Measurements from ENCODE around the gene FHIT.

FHIT gene

DNA sequence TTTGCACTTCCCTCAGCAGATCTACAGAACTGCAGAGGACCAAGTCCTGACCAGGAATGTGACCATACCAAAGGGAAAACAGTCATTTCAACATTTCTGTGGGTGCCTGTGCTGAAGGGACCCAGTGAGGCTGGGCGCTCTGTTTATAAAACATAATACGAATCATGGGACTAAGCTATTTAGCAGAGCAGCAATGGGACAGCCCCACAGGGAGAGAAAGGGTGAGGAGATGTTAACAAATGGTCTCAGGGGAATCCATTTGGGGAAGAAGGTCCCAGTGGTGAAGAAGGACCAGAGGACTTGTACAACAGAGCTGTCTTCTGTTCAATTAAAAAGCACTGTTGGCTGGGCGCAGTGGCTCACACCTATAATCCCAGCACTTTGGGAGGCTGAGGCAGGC is 1025.4 kb downstream of the FHIT start:
- Histone ChIP-seq H3K9ac (ENCODE audit: low read length) (no peak overlapping the region), H3K36me3 (ENCODE audit: control insufficient read depth, insufficient read depth, low read length) (no peaks in the 10 kb centered on the region), H3K4me1 (ENCODE audit: control insufficient read depth, insufficient read depth, low read length) (no peaks in the 10 kb centered on the region), H3K27me3 (ENCODE audit: control insufficient read depth, insufficient read depth, low read length) (no peaks in the 10 kb centered on the region), H3K9me3 (ENCODE audit: control insufficient read depth, insufficient read depth, low read depth, low read length) (no peaks in the 10 kb centered on the region), H3K27ac (ENCODE audit: low read depth, low read length) (no peak overlapping the region), H3K4me3 (ENCODE audit: low read depth, low read length) (no peak overlapping the region)

- Histone ChIP-seq H3K9ac (ENCODE audit: low read length) (no peak overlapping the region), H3K36me3 (ENCODE audit: control insufficient read depth, insufficient read depth, low read length) (no peaks in the 10 kb centered on the region), H3K4me3 (ENCODE audit: low read depth, low read length) (no peak overlapping the region), H3K27me3 (ENCODE audit: control insufficient read depth, insufficient read depth, low read length) (no peaks in the 10 kb centered on the region), H3K27ac (ENCODE audit: low read depth, low read length) (no peak overlapping the region), H3K9me3 (ENCODE audit: control insufficient read depth, insufficient read depth, low read depth, low read length) (no peaks in the 10 kb centered on the region), H3K4me1 (ENCODE audit: control insufficient read depth, insufficient read depth, low read length) (no peaks in the 10 kb centered on the region)
These were observed 1030.5 kb downstream of the FHIT start for GRCh38 chr3:60220768-60221167.

GRCh38 chr3:60219501-60219900 is 1031.8 kb downstream of the FHIT start:
- no peaks in the 10 kb centered on the region for H3K27me3 ChIP-seq (ENCODE audit: control insufficient read depth, insufficient read depth, low read length)
- no peak overlapping the region for H3K9ac ChIP-seq (ENCODE audit: low read length)

GRCh38 chr3:60217156-60217911 is 1033.9 kb downstream of the FHIT start:
- Histone ChIP-seq H3K27ac (ENCODE audit: low read depth, low read length) (no peak overlapping the region), H3K4me3 (ENCODE audit: low read depth, low read length) (no peak overlapping the region), H3K27me3 (ENCODE audit: control insufficient read depth, insufficient read depth, low read length) (no peaks in the 10 kb centered on the region), H3K4me1 (ENCODE audit: control insufficient read depth, insufficient read depth, low read length) (no peaks in the 10 kb centered on the region), H3K36me3 (ENCODE audit: control insufficient read depth, insufficient read depth, low read length) (no peaks in the 10 kb centered on the region), H3K9ac (ENCODE audit: low read length) (no peak overlapping the region), H3K9me3 (ENCODE audit: control insufficient read depth, insufficient read depth, low read depth, low read length) (no peaks in the 10 kb centered on the region)

More at GRCh38 chr3:60219501-60219900, 1031.8 kb downstream of the FHIT start:
- Histone ChIP-seq H3K36me3 (ENCODE audit: control insufficient read depth, insufficient read depth, low read length) (no peaks in the 10 kb centered on the region), H3K4me3 (ENCODE audit: low read depth, low read length) (no peak overlapping the region), H3K4me1 (ENCODE audit: control insufficient read depth, insufficient read depth, low read length) (no peaks in the 10 kb centered on the region), H3K9me3 (ENCODE audit: control insufficient read depth, insufficient read depth, low read depth, low read length) (no peaks in the 10 kb centered on the region), H3K27ac (ENCODE audit: low read depth, low read length) (no peak overlapping the region)

- no peaks in the 10 kb centered on the region for H3K36me3 ChIP-seq (ENCODE audit: control insufficient read depth, insufficient read depth, low read length)
- no peak overlapping the region for H3K9ac ChIP-seq (ENCODE audit: low read length)
- no peaks in the 10 kb centered on the region for H3K4me1 ChIP-seq (ENCODE audit: control insufficient read depth, insufficient read depth, low read length)
- H3K27ac ChIP-seq (ENCODE audit: low read depth, low read length) = no peak overlapping the region
- H3K27me3 ChIP-seq (ENCODE audit: control insufficient read depth, insufficient read depth, low read length) = no peaks in the 10 kb centered on the region
- no peaks in the 10 kb centered on the region for H3K9me3 ChIP-seq (ENCODE audit: control insufficient read depth, insufficient read depth, low read depth, low read length)
- no peak overlapping the region for H3K4me3 ChIP-seq (ENCODE audit: low read depth, low read length)
These were observed 1034.7 kb downstream of the FHIT start for GRCh38 chr3:60216462-60217075.

GRCh38 chr3:60215946-60216345 is 1035.3 kb downstream of the FHIT start:
- no peak overlapping the region for H3K4me3 ChIP-seq (ENCODE audit: low read depth, low read length)
- H3K27me3 ChIP-seq (ENCODE audit: control insufficient read depth, insufficient read depth, low read length) = no peaks in the 10 kb centered on the region
- H3K36me3 ChIP-seq (ENCODE audit: control insufficient read depth, insufficient read depth, low read length) = no peaks in the 10 kb centered on the region
- no peaks in the 10 kb centered on the region for H3K9me3 ChIP-seq (ENCODE audit: control insufficient read depth, insufficient read depth, low read depth, low read length)
- no peak overlapping the region for H3K9ac ChIP-seq (ENCODE audit: low read length)
- H3K4me1 ChIP-seq (ENCODE audit: control insufficient read depth, insufficient read depth, low read length) = no peaks in the 10 kb centered on the region
- H3K27ac ChIP-seq (ENCODE audit: low read depth, low read length) = no peak overlapping the region

DNA sequence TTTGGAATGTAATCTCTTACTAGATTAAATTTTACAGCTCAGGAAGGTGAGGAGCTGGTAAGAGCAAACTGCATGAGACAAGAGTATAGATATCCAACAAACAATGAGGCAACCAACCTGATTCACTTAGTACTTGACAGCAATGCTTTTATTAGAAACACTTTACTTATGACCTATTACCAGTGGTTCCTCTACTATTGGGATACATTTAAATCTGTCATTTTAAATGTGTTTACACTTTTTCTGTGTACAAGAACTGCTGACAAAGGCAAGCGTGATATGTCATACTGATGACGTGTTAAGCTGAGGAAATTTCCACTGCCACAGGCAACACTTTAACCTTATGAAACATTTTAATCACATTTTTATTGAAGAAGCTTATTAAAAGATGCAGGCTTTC is 1043.3 kb downstream of the FHIT start:
- Histone ChIP-seq H3K36me3 (ENCODE audit: control insufficient read depth, insufficient read depth, low read length) (no peaks in the 10 kb centered on the region), H3K9ac (ENCODE audit: low read length) (no peak overlapping the region), H3K27me3 (ENCODE audit: control insufficient read depth, insufficient read depth, low read length) (no peaks in the 10 kb centered on the region), H3K4me1 (ENCODE audit: control insufficient read depth, insufficient read depth, low read length) (no peaks in the 10 kb centered on the region), H3K4me3 (ENCODE audit: low read depth, low read length) (no peak overlapping the region), H3K9me3 (ENCODE audit: control insufficient read depth, insufficient read depth, low read depth, low read length) (no peaks in the 10 kb centered on the region), H3K27ac (ENCODE audit: low read depth, low read length) (no peak overlapping the region)

DNA sequence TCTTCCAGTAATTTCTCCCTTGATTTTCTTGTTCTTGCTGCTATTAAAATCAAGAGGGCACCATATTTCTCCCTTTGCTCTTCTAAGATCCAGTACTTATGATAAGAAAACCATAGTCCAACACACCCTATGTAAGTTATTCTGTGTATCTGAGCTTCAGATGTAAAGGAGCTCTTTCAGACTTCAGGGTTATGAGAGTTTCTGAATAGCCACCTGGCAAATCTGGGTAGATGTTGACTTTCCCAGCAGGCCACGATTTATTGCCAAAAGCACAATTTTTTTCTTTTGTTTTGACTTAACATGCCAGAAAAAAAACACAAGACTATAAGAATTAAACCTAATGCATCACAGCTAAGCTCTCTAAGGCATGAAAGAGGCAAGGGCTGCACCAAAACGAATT is 1045.0 kb downstream of the FHIT start:
- no peak overlapping the region for H3K9ac ChIP-seq (ENCODE audit: low read length)
- no peaks in the 10 kb centered on the region for H3K4me1 ChIP-seq (ENCODE audit: control insufficient read depth, insufficient read depth, low read length)
- H3K36me3 ChIP-seq (ENCODE audit: control insufficient read depth, insufficient read depth, low read length) = no peaks in the 10 kb centered on the region
- H3K27me3 ChIP-seq (ENCODE audit: control insufficient read depth, insufficient read depth, low read length) = no peaks in the 10 kb centered on the region
- no peak overlapping the region for H3K27ac ChIP-seq (ENCODE audit: low read depth, low read length)
- no peaks in the 10 kb centered on the region for H3K9me3 ChIP-seq (ENCODE audit: control insufficient read depth, insufficient read depth, low read depth, low read length)
- H3K4me3 ChIP-seq (ENCODE audit: low read depth, low read length) = no peak overlapping the region

- Histone ChIP-seq H3K9me3 (ENCODE audit: control insufficient read depth, insufficient read depth, low read depth, low read length) (no peaks in the 10 kb centered on the region), H3K4me3 (ENCODE audit: low read depth, low read length) (no peak overlapping the region), H3K36me3 (ENCODE audit: control insufficient read depth, insufficient read depth, low read length) (no peaks in the 10 kb centered on the region), H3K9ac (ENCODE audit: low read length) (no peak overlapping the region), H3K27me3 (ENCODE audit: control insufficient read depth, insufficient read depth, low read length) (no peaks in the 10 kb centered on the region), H3K4me1 (ENCODE audit: control insufficient read depth, insufficient read depth, low read length) (0 out of 2 replicates have a peak, but pooled peaks cover 6% of the 10 kb centered on the region), H3K27ac (ENCODE audit: low read depth, low read length) (no peak overlapping the region)
These were observed 1049.1 kb downstream of the FHIT start for GRCh38 chr3:60202052-60202726.

GRCh38 chr3:60199306-60199705 is 1051.9 kb downstream of the FHIT start:
- Histone ChIP-seq H3K27ac (ENCODE audit: low read depth, low read length) (no peak overlapping the region), H3K27me3 (ENCODE audit: control insufficient read depth, insufficient read depth, low read length) (no peaks in the 10 kb centered on the region), H3K9ac (ENCODE audit: low read length) (no peak overlapping the region), H3K36me3 (ENCODE audit: control insufficient read depth, insufficient read depth, low read length) (no peaks in the 10 kb centered on the region), H3K4me3 (ENCODE audit: low read depth, low read length) (no peak overlapping the region), H3K4me1 (ENCODE audit: control insufficient read depth, insufficient read depth, low read length) (0 out of 2 replicates have a peak, but pooled peaks cover 6% of the 10 kb centered on the region), H3K9me3 (ENCODE audit: control insufficient read depth, insufficient read depth, low read depth, low read length) (no peaks in the 10 kb centered on the region)

- Histone ChIP-seq H3K27me3 (ENCODE audit: control insufficient read depth, insufficient read depth, low read length) (no peaks in the 10 kb centered on the region), H3K4me1 (ENCODE audit: control insufficient read depth, insufficient read depth, low read length) (0 out of 2 replicates have a peak, but pooled peaks cover 6% of the 10 kb centered on the region), H3K9ac (ENCODE audit: low read length) (no peak overlapping the region), H3K4me3 (ENCODE audit: low read depth, low read length) (no peak overlapping the region), H3K9me3 (ENCODE audit: control insufficient read depth, insufficient read depth, low read depth, low read length) (no peaks in the 10 kb centered on the region), H3K27ac (ENCODE audit: low read depth, low read length) (no peak overlapping the region), H3K36me3 (ENCODE audit: control insufficient read depth, insufficient read depth, low read length) (no peaks in the 10 kb centered on the region)
These were observed 1053.0 kb downstream of the FHIT start for GRCh38 chr3:60198179-60198720.
